ENCODE data around the gene COL12A1. TPM values are rescaled to one million over a fixed set of nuclear protein-coding genes. Genes with fewer than 3 reads are reported as not detected.

COL12A1 gene
- total RNA-seq, 2 experiments from 2014 or later = not detected

DNA sequence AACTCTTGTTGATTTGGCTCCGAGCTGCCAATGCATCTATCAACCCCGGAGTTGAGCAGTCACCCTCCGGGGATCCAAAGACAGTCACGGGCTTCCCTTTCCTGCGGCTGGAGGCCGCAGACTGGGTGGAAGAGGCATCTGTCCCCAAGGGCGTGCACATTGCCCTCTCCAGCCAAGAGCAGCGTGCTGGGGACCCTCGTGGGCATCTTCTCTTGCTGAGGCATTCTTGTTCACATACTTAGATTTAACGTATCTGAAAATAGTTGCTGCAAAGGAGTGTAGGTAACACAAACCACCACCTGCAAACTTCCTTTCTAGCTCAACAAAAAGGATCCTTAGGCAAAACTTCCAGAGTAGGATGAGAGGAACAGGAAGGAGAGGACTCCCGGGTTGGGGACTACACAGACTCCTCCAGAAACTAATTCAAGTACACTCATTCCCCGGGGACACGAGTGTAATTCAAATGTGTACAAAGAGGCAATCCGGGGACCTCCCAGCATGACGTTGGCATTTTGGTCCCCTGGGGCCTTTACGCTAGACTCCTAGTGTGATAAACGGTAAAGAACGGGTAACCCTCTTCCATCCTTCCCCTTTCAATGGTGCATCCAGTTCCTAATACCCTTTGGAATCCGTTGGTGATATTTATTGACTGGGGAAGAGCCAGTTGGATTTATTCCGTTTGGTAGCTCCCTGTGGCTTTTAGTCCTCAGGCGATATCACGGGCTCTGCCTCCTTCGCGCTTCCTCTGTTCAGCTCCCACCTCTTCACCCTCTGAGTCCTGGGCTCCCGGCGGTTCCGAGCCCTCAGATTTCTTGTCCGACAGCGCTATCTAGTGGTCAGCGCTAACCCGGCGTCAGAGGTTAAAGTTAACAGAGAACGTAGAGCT, 2.7 kb upstream of the COL12A1 start:
- Histone ChIP-seq H3K9me3 (ENCODE audit: low read length) (no peaks in the 10 kb centered on the region), H3K4me2 (ENCODE audit: low read length) (peak overlapping the region; percentile 29; the same call in 1 of the 2 replicates), H3K4me3 (ENCODE audit: low read depth, low read length, poor library complexity, severe bottlenecking) (no peak overlapping the region), H3K9me2 (ENCODE audit: insufficient read depth, low read length) (no peaks in the 10 kb centered on the region), H4K20me1 (ENCODE audit: insufficient read depth, low read length) (no peaks in the 10 kb centered on the region), H2AFZ (ENCODE audit: low read length) (peak overlapping the region; percentile 23; the same call in 1 of the 2 replicates), H3K36me3 (ENCODE audit: insufficient read depth, low read length) (no peaks in the 10 kb centered on the region), H3K79me2 (ENCODE audit: insufficient read depth, low read depth, low read length) (no peaks in the 10 kb centered on the region), H3K4me1 (ENCODE audit: insufficient read depth, low read length, poor library complexity, severe bottlenecking) (no peaks in the 10 kb centered on the region), H3K27ac (ENCODE audit: low read depth, low read length, poor library complexity, severe bottlenecking) (no peak overlapping the region)
- BruUV-seq (replicated peaks) = no TSS peak
- peak; percentile 97 for TF ChIP-seq CTCF (conservative IDR thresholded peaks at IDR 0.05; ENCODE audit: low read length)
- TF ChIP-seq EZH2phosphoT487 (IDR thresholded peaks at IDR 0.05; ENCODE audit: borderline replicate concordance, low read depth, low read length) = no peak
- POLR2A ChIA-PET = interaction anchor here (0.6 kb wide), 1 partner anchor 1264 kb away, joined by 3 read pairs; no protein-coding TSS in a partner anchor
- DNase-seq (ENCODE audit: low spot score) = peak; percentile 78
- CTCF ChIA-PET (ENCODE audit: unreplicated experiment) = interaction anchor here (0.5 to 1.3 kb wide), 4 partner anchors 1115 to 1554 kb away, joined by 3 to 4 read pairs (median 3); partner anchors contain the start of gene SLC17A5
- intact Hi-C loops (cut with micrococcal nuclease; ENCODE audit: unreplicated experiment) = loop anchor here (2.0 to 5.0 kb wide), 4 partner anchors 1116 to 1472 kb away; no protein-coding TSS in a partner anchor

DNA sequence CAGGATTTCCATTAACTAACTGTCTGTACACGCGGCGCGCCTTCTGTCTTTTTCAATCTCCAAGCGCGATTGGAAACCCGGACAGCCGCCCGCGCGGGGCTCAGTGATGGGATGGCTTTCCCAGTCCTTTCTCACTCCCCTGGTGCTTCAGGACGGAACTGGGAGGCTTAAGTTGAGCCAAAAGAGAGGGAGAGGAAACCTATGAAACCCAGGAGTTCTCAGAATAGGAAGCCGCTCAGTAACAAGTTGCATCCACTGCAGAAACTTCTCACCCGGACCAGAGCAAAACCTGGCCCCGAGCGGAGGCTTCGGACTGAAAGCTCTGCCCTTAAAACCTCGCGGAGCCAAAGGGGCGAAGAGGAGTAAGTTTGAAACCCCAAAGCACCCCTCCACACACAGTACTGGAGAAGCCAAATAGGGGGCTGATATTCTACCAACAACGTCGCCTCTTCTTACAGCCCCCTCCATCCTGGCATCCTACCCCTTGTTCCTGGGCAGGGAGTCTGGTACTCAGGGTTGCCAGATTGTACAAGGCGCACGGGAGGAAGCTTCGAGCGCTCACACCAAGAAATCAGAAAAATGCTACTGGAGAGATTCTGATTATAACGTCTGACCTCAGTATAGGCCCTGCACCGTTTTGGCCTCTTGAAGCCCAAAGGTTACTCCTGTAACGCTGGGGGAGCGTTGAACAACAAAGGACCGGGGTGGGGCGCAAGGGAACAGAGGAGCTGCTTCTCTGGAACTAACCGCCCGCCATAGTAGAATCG, 906 bp upstream of the COL12A1 start:
- Histone ChIP-seq H3K4me3 (ENCODE audit: low read depth, low read length, poor library complexity, severe bottlenecking) (no peak overlapping the region), H4K20me1 (ENCODE audit: insufficient read depth, low read length) (no peaks in the 10 kb centered on the region), H3K9me2 (ENCODE audit: insufficient read depth, low read length) (no peaks in the 10 kb centered on the region), H3K79me2 (ENCODE audit: insufficient read depth, low read depth, low read length) (no peaks in the 10 kb centered on the region), H3K27ac (ENCODE audit: low read depth, low read length, poor library complexity, severe bottlenecking) (no peak overlapping the region), H3K36me3 (ENCODE audit: insufficient read depth, low read length) (no peaks in the 10 kb centered on the region), H3K4me2 (ENCODE audit: low read length) (no peak overlapping the region), H3K9me3 (ENCODE audit: low read length) (no peaks in the 10 kb centered on the region), H3K4me1 (ENCODE audit: insufficient read depth, low read length, poor library complexity, severe bottlenecking) (no peaks in the 10 kb centered on the region), H2AFZ (ENCODE audit: low read length) (no peak overlapping the region)
- TF ChIP-seq CTCF (conservative IDR thresholded peaks at IDR 0.05; ENCODE audit: low read length) = no peak
- TF ChIP-seq EZH2phosphoT487 (IDR thresholded peaks at IDR 0.05; ENCODE audit: borderline replicate concordance, low read depth, low read length) = no peak
- intact Hi-C loops (cut with micrococcal nuclease; ENCODE audit: unreplicated experiment) = loop anchor here (5.0 kb wide), 3 partner anchors 1114 to 1349 kb away; no protein-coding TSS in a partner anchor
- no TSS peak for BruUV-seq (replicated peaks)
- CTCF ChIA-PET (ENCODE audit: unreplicated experiment) = no interaction called here
- POLR2A ChIA-PET = no interaction called here
- DNase-seq (ENCODE audit: low spot score) = no peak
